Hepatocyte (in vitro differentiated cells): ENCODE data around the gene NAV2. TPM values are rescaled to one million over a fixed set of nuclear protein-coding genes. Genes with fewer than 3 reads are reported as not detected.

Source experiments
- DNase-seq: peaks from one replicate; pipeline ENCODE4 v3.0.0-alpha.2; 2016; ENCODE audit warnings: low spot score
- H2AFZ ChIP-seq: fragments of 200-600 bp; sonication (generic); 2 replicates; pipeline ENCODE4 v1.6.0; 2016; ENCODE audit warnings: antibody characterized with exemption, mild to moderate bottlenecking
- H3K27ac ChIP-seq: fragments of 200-600 bp; sonication (generic); 2 replicates; pipeline ENCODE4 v1.5.1; 2016; ENCODE audit warnings: mild to moderate bottlenecking
- H3K27me3 ChIP-seq: fragments of 200-600 bp; sonication (generic); 2 replicates; pipeline ENCODE4 v1.6.1; 2016
- H3K36me3 ChIP-seq: fragments of 200-600 bp; sonication (generic); replicated peaks from 2 replicates; pipeline ENCODE4 v1.5.1; 2016; ENCODE audit warnings: low read depth; ENCODE audit not compliant: insufficient read depth
- H3K4me1 ChIP-seq: fragments of 200-600 bp; sonication (generic); 2 replicates; pipeline ENCODE4 v1.5.1; 2016; ENCODE audit warnings: mild to moderate bottlenecking, moderate library complexity; ENCODE audit not compliant: insufficient read depth
- H3K4me2 ChIP-seq: fragments of 200-600 bp; sonication (generic); 2 replicates; pipeline ENCODE4 v1.6.0; 2016
- H3K4me3 ChIP-seq: fragments of 200-600 bp; sonication (generic); 2 replicates; pipeline ENCODE4 v1.5.1; 2016; ENCODE audit warnings: mild to moderate bottlenecking
- H3K79me2 ChIP-seq: fragments of 200-600 bp; sonication (generic); 2 replicates; pipeline ENCODE4 v1.6.0; 2017; ENCODE audit warnings: mild to moderate bottlenecking
- H3K9me2 ChIP-seq: fragments of 200-600 bp; sonication (generic); replicated peaks from 2 replicates; pipeline ENCODE4 v1.6.0; 2017; ENCODE audit warnings: mild to moderate bottlenecking; ENCODE audit not compliant: insufficient read depth
- H3K9me3 ChIP-seq: fragments of 200-600 bp; sonication (generic); 2 replicates; pipeline ENCODE4 v1.5.1; 2016; ENCODE audit warnings: low read depth, mild to moderate bottlenecking
- H4K20me1 ChIP-seq: fragments of 200-600 bp; sonication (generic); 2 replicates; pipeline ENCODE4 v1.6.0; 2016; ENCODE audit warnings: mild to moderate bottlenecking; ENCODE audit not compliant: insufficient read depth, poor library complexity, severe bottlenecking
- EZH2 ChIP-seq: fragments of 200-600 bp; sonication (generic); IDR thresholded peaks from 2 replicates; pipeline ENCODE4 v1.6.1; 2016; ENCODE audit warnings: antibody characterized with exemption, mild to moderate bottlenecking, borderline replicate concordance
- EZH2phosphoT487 ChIP-seq: fragments of 200-600 bp; sonication (generic); IDR thresholded peaks from one replicate; pipeline ENCODE4 v1.6.1; 2018; ENCODE audit warnings: antibody characterized with exemption, mild to moderate bottlenecking, low read depth, moderate library complexity; ENCODE audit not compliant: unreplicated experiment, severe bottlenecking
- WGBS: methylation state at CpG from one replicate; pipeline ENCODE4 v1.1.6; 2016; ENCODE audit warnings: low lambda C conversion rate; ENCODE audit errors: missing lambda C conversion rate; 5-methylcytosine and 5-hydroxymethylcytosine counted together
- polyA plus RNA-seq: library from polyadenylated mRNA; unstranded; fragments of >200 nt; fragmentation: Nextera tagmentation; extraction: Ambion mirVana; gene quantifications from 2 replicates; pipeline ENCODE4 v1.2.1, GENCODE V29; 2016
- total RNA-seq: library from RNA; depleted of rRNA; stranded (reverse); fragments of >200 nt; gene quantifications from 2 replicates; pipeline ENCODE4 v1.2.3, GENCODE V29; 2014
- TF ChIP-seq, protein P1 (sequence below): fragments of 200-600 bp; sonication (generic); IDR thresholded peaks from 2 replicates; pipeline ENCODE4 v1.5.1; 2016; ENCODE audit warnings: antibody characterized with exemption, mild to moderate bottlenecking; ENCODE audit not compliant: poor library complexity

Gene NAV2
- total and polyA plus RNA-seq, 2 experiments from 2014 or later, result 23.7 to 30.8 TPM

DNA sequence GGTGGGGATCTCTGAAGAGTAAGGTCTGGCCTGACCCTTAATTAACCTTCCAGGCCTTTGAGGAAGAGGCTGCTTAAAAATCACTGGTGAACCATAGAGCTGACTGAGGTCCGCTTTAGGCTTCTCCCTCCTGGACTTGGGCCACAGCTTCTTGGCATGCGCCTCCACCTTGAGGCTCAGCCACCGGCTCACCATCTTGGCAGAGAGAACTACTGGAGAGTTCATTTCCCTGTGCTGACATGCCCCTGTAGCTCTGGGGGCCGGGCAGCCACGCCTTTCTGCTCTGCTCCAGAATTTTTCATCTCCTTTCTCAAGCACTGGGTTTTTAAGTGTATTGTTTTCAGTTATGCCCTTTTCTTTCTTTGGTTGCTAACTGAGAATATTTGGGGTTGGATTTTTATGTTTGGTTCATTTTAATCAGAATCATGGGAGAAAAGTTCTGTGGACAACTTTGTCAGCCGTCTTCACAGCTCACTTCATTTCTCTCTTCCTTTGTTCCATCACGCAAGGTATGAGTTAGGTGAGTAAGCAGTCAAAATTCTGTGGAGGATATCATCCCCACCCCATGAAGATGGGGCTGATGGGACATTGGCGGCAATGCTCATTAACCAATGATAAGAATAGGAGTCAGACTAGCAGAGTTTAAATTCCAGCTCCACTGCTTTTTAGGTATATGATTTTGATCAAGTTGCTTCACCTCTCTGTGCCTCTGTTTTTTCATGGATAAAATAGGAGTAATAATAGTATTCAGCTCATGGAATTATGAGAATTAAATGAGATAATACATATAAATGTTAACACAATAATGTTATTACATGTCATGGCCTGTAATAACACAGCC, 343.7 kb downstream of the NAV2 start:
- no peaks in the 10 kb centered on the region for H3K9me3 ChIP-seq

DNA sequence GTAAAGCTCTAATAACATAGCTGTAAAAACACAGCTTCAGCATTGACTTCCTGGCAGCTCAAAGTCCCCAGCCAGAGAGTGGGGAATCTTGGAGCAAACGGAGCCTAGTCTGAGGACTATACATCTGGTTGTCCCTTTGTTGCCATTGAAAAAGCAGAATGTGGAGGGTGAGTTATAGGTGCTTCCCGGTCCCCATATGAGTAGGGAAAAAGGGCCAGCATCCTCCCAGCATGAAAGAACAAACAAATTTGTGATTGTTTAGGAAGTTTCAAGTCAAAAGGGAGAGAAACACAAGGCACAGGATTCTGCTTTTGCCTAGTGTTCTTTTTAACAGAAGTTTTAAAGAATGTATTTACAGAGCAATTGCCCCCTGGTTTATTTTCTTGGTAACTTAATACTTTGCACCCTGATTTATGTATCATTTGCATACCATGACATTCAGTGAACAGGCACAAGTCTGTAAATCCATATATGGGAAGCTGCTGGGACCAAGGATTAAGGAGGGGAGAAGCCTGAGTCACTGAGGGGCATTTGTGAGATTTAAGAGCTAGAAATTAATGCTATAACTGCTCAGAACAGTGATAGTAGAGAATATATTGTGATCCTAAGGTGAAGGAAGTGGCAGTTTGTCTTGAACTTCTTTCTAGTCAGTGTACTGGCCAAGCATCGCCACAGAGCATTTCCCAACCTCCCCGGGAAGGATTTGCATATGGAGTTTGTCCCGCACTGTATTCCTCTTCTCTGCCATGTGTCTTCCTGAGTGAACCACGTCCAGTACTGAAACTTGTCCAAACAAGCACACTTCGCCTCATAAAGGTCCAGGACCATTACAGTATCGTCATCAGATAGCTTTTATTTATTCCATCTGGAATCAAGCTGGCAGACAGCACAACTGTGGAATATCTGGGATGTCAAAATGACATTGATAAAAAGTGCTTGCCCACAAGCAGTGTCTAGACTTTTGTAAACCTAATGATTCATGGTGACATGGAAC, 344.6 kb downstream of the NAV2 start:
- Histone ChIP-seq H3K4me3 (no peak overlapping the region), H3K4me2 (no peak overlapping the region), H3K36me3 (no peaks in the 10 kb centered on the region), H4K20me1 (no peaks in the 10 kb centered on the region), H3K4me1 (peaks cover 19% of the 10 kb centered on the region), H3K79me2 (no peaks in the 10 kb centered on the region), H3K27ac (peak overlapping the region; percentile 64), H2AFZ (no peak overlapping the region), H3K9me3 (no peaks in the 10 kb centered on the region), H3K9me2 (no peaks in the 10 kb centered on the region), H3K27me3 (no peaks in the 10 kb centered on the region)
- WGBS, result 59% methylated on average over 8 of the region's 8 CpGs
- no peak for DNase-seq
- no peak for TF ChIP-seq EZH2
- TF ChIP-seq EZH2phosphoT487, result no peak
- TF ChIP-seq, protein P1, sequence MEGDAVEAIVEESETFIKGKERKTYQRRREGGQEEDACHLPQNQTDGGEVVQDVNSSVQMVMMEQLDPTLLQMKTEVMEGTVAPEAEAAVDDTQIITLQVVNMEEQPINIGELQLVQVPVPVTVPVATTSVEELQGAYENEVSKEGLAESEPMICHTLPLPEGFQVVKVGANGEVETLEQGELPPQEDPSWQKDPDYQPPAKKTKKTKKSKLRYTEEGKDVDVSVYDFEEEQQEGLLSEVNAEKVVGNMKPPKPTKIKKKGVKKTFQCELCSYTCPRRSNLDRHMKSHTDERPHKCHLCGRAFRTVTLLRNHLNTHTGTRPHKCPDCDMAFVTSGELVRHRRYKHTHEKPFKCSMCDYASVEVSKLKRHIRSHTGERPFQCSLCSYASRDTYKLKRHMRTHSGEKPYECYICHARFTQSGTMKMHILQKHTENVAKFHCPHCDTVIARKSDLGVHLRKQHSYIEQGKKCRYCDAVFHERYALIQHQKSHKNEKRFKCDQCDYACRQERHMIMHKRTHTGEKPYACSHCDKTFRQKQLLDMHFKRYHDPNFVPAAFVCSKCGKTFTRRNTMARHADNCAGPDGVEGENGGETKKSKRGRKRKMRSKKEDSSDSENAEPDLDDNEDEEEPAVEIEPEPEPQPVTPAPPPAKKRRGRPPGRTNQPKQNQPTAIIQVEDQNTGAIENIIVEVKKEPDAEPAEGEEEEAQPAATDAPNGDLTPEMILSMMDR, result no peak

More for the DNA sequence above, 343.7 kb downstream of the NAV2 start:
- no peak overlapping the region for H2AFZ ChIP-seq
- H3K9me2 ChIP-seq, result no peaks in the 10 kb centered on the region
- H3K4me2 ChIP-seq, result no peak overlapping the region
- H3K36me3 ChIP-seq, result no peaks in the 10 kb centered on the region
- H4K20me1 ChIP-seq, result no peaks in the 10 kb centered on the region
- H3K4me1 ChIP-seq, result peaks cover 19% of the 10 kb centered on the region
- H3K79me2 ChIP-seq, result no peaks in the 10 kb centered on the region
- no peaks in the 10 kb centered on the region for H3K27me3 ChIP-seq
- no peak for TF ChIP-seq EZH2phosphoT487
- TF ChIP-seq, protein P1, result no peak
- TF ChIP-seq EZH2, result no peak
- H3K4me3 ChIP-seq, result no peak overlapping the region
- H3K27ac ChIP-seq, result peak overlapping the region; percentile 64
- no peak for DNase-seq
- WGBS, result 90% methylated on average over 8 of the region's 8 CpGs

DNA sequence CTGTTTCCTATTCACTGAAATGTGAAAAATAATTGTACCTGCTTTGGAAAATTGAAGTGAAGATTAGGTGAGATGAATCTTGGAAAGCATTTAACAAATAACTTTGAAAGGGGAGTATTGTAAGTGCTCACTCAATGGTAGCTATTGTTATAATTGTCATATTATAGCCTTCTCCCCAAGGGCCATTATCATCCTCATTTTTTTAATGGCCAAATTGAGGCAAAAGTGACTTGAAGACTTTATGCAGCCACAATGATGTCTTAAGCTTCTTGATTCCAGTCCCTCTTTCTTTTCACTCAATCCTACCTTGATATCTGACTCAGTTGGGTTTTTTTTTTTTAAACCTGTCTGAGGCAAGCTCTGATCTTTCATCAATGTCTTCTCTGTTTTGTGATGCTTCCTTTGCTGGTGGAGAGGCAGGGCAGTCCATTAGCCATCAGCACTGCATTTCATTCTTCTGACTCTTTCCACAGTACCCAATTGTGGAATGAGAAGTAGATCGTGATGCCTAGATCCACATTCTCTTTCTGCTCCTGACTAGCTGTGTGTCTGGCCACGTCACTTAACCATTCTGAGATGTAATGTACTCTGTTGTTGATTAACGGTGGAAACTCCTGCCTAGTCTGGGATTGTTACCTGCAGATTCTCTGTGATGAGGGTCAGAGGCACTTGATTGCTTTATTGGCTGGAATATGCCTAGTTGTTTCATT, 346.3 kb downstream of the NAV2 start:
- Histone ChIP-seq H3K9me2 (no peaks in the 10 kb centered on the region), H3K36me3 (no peaks in the 10 kb centered on the region), H4K20me1 (no peaks in the 10 kb centered on the region), H3K4me3 (no peak overlapping the region), H3K79me2 (no peaks in the 10 kb centered on the region), H3K4me2 (no peak overlapping the region), H3K9me3 (no peaks in the 10 kb centered on the region), H2AFZ (no peak overlapping the region), H3K27ac (peak overlapping the region; percentile 4), H3K27me3 (no peaks in the 10 kb centered on the region), H3K4me1 (peaks cover 19% of the 10 kb centered on the region)
- WGBS, result 85% methylated on average over 3 of the region's 3 CpGs
- TF ChIP-seq EZH2phosphoT487 (no peak), EZH2 (no peak)
- TF ChIP-seq, protein P1, result no peak
- no peak for DNase-seq
